HG03175 (cell line): ENCODE measurements around the gene UGT1A6.
"Not testable (repeated sequence)": the region's sequence is repeated elsewhere in the genome, so short reads cannot be mapped to it uniquely, and the experiment has no call there.

ENCODE experiments used
- ATAC-seq: cut with Tn5 transposase; IDR thresholded peaks from one replicate; pipeline ENCODE4 v1.9.1; 2021; ENCODE audit warnings: mild to moderate bottlenecking, moderate library complexity; ENCODE audit not compliant: unreplicated experiment

UGT1A6 gene

GRCh38 chr2:233692648-233693047 lies at the start of gene UGT1A6:
Gene UGT1A6, plus strand, starts transcription at chr2:233692890. Its CDS starts 115 bp downstream, at chr2:233693005.
- ATAC-seq, result no peak

- no peak for ATAC-seq
These were observed 49.6 kb upstream of the UGT1A6 start for GRCh38 chr2:233643128-233643527.

GRCh38 chr2:233646033-233646432 lies 46.7 kb upstream of the UGT1A6 start:
- ATAC-seq, result not testable (repeated sequence)

- no peak for ATAC-seq
These were observed 41.7 kb upstream of the UGT1A6 start for GRCh38 chr2:233650981-233651380.

- no peak for ATAC-seq
These were observed 41.3 kb upstream of the UGT1A6 start for GRCh38 chr2:233651430-233651829.

GRCh38 chr2:233654501-233654900 lies 38.2 kb upstream of the UGT1A6 start:
- no peak for ATAC-seq

- no peak for ATAC-seq
These were observed 37.6 kb upstream of the UGT1A6 start for GRCh38 chr2:233655043-233655442.

GRCh38 chr2:233655943-233656342 lies 36.7 kb upstream of the UGT1A6 start:
- not testable (repeated sequence) for ATAC-seq

GRCh38 chr2:233656443-233656842 lies 36.2 kb upstream of the UGT1A6 start:
- no peak for ATAC-seq

GRCh38 chr2:233658610-233659009 lies 34.1 kb upstream of the UGT1A6 start:
- ATAC-seq, result no peak

- ATAC-seq, result no peak
These were observed 28.8 kb upstream of the UGT1A6 start for GRCh38 chr2:233663911-233664310.

- ATAC-seq, result no peak
These were observed 24.0 kb upstream of the UGT1A6 start for GRCh38 chr2:233668605-233669260.

GRCh38 chr2:233671290-233672161 lies 21.2 kb upstream of the UGT1A6 start, which contains the start of gene UGT1A9:
Gene UGT1A9, plus strand, starts transcription at chr2:233671898. Its CDS starts 37 bp downstream, at chr2:233671935.
- no peak for ATAC-seq

GRCh38 chr2:233672886-233673285 lies 19.8 kb upstream of the UGT1A6 start:
- no peak for ATAC-seq

GRCh38 chr2:233673896-233674295 lies 18.8 kb upstream of the UGT1A6 start:
- ATAC-seq, result no peak

- no peak for ATAC-seq
These were observed 18.4 kb upstream of the UGT1A6 start for GRCh38 chr2:233674314-233674713.

GRCh38 chr2:233674995-233675394 lies 17.7 kb upstream of the UGT1A6 start:
- no peak for ATAC-seq

- no peak for ATAC-seq
These were observed 16.6 kb upstream of the UGT1A6 start for GRCh38 chr2:233676046-233676445.

GRCh38 chr2:233679196-233679595 lies 13.5 kb upstream of the UGT1A6 start:
- ATAC-seq, result no peak

GRCh38 chr2:233680361-233681045 lies 12.2 kb upstream of the UGT1A6 start:
- ATAC-seq, result no peak

GRCh38 chr2:233681521-233682099 lies 11.1 kb upstream of the UGT1A6 start, which contains the start of gene UGT1A7:
Gene UGT1A7, plus strand, starts transcription at chr2:233681901. Its CDS starts 37 bp downstream, at chr2:233681938.
- no peak for ATAC-seq
